HepG2 (cell line): ENCODE measurements around the gene DYNLT2B. TPM values are rescaled to one million over a fixed set of nuclear protein-coding genes. Genes with fewer than 3 reads are reported as not detected.
A peak's percentile ranks its signal among the peaks of the same experiment; 100 is the strongest.

Experiments
- ATAC-seq: fragments of 200-7000 bp; cut with Tn5 transposase; 3 replicates; pipeline ENCODE4 v1.9.1; 2020; ENCODE audit warnings: mild to moderate bottlenecking, moderate library complexity
- BruUV-seq: library from RNA; stranded (reverse); fragments of 400-500 nt; replicated peaks from 2 replicates; lab custom pipeline; 2021; lab: Mats Ljungman, UMichigan
- CTCF ChIA-PET: fragments of 300-600 bp; formaldehyde crosslinking; extraction: SDS; loops from one replicate; lab custom pipeline; 2021; ENCODE audit warnings: low total read pairs, inconsistent platforms, low intra/inter-chr PET ratio; lab: Yijun Ruan, JAX
- POLR2A ChIA-PET: fragments of 350-600 bp; sonication (Branson Sonifier 250); formaldehyde crosslinking; loops from one replicate; lab custom pipeline; 2020; ENCODE audit warnings: antibody characterized with exemption, inconsistent platforms; lab: Yijun Ruan, JAX
- DNase-seq: peaks from one replicate; pipeline ENCODE4 v3.0.0-alpha.2; 2015; ENCODE audit warnings: low spot score
- FAIRE-seq: peaks from 3 replicates; lab custom pipeline; 2011; peaks lifted over from hg19 to GRCh38; lab: Jason Lieb, UNC
- H2AFZ ChIP-seq: one replicate; pipeline ENCODE4 v1.6.1; 2011; ENCODE audit warnings: low read length, inconsistent platforms
- H3K27ac ChIP-seq: fragments of 300-600 bp; 3 replicates; pipeline ENCODE4 v1.8.0; 2011; ENCODE audit warnings: mixed run types, mild to moderate bottlenecking, mixed read lengths, low read length, inconsistent platforms; ENCODE audit not compliant: insufficient read depth; ENCODE audit errors: extremely low read length
- H3K27me3 ChIP-seq, 2 experiments: fragments of 200-600 bp in 1 of 2; 2 replicates in 1 of 2; 3 replicates in 1 of 2; pipeline versions ENCODE4 v1.6.0 to v1.8.0; 2011; ENCODE audit warnings: low read length in 2 of 2, mild to moderate bottlenecking in 2 of 2, moderate library complexity in 2 of 2, inconsistent platforms in 1 of 2; ENCODE audit not compliant: insufficient read depth in 2 of 2, control insufficient read depth in 1 of 2
- H3K36me3 ChIP-seq, 2 experiments: fragments of 200-600 bp in 1 of 2; replicated peaks in 1 of 2; 2 replicates in 1 of 2; 3 replicates in 1 of 2; pipeline versions ENCODE4 v1.5.1 to v1.8.0; 2011; ENCODE audit warnings: low read length in 2 of 2, inconsistent platforms in 1 of 2; ENCODE audit not compliant: insufficient read depth in 2 of 2, control insufficient read depth in 1 of 2
- H3K4me1 ChIP-seq: 2 replicates; pipeline ENCODE4 v1.5.1; 2012; ENCODE audit warnings: low read length, inconsistent platforms; ENCODE audit not compliant: insufficient read depth
- H3K4me2 ChIP-seq: 2 replicates; pipeline ENCODE4 v1.6.0; 2011; ENCODE audit warnings: low read depth, low read length, inconsistent platforms
- H3K4me3 ChIP-seq, 3 experiments: fragments of 200-600 bp in 1 of 3; sonication (generic), shearing (Covaris generic) in 1 of 3; replicated peaks in 1 of 3; 2 replicates each; pipeline ENCODE4 v1.5.1; 2011 to 2016; ENCODE audit warnings: low read length in 3 of 3, inconsistent platforms in 2 of 3, low read depth in 2 of 3, mild to moderate bottlenecking in 2 of 3, control low read depth in 1 of 3, mixed read lengths in 1 of 3; ENCODE audit not compliant: insufficient read depth in 1 of 3
- H3K79me2 ChIP-seq: one replicate; pipeline ENCODE4 v1.6.1; 2011; ENCODE audit warnings: low read length, inconsistent platforms; ENCODE audit not compliant: insufficient read depth
- H3K9ac ChIP-seq: 2 replicates; pipeline ENCODE4 v1.6.0; 2011; ENCODE audit warnings: mild to moderate bottlenecking, low read depth, low read length, inconsistent platforms; ENCODE audit not compliant: insufficient read depth
- H3K9me3 ChIP-seq: 2 replicates; pipeline ENCODE4 v1.5.1; 2012; ENCODE audit warnings: mild to moderate bottlenecking, low read length
- H4K20me1 ChIP-seq: 2 replicates; pipeline ENCODE4 v1.6.0; 2011; ENCODE audit warnings: inconsistent platforms, mild to moderate bottlenecking, low read length, moderate library complexity; ENCODE audit not compliant: insufficient read depth
- DMAP1 ChIP-seq: IDR thresholded peaks from 2 replicates; pipeline ENCODE4 v1.6.1; 2016
- ERF ChIP-seq: IDR thresholded peaks from 2 replicates; pipeline ENCODE4 v1.6.1; 2018; ENCODE audit warnings: missing biosample characterization, missing genetic modification reagents
- HDAC6 ChIP-seq: fragments of 200-600 bp; sonication (generic); IDR thresholded peaks from 2 replicates; pipeline ENCODE4 v1.7.0; 2017; ENCODE audit warnings: mild to moderate bottlenecking, antibody characterized with exemption, low read length, low read depth
- JUND ChIP-seq: sonication (generic); formaldehyde crosslinking; IDR thresholded peaks from 2 replicates; pipeline ENCODE4 v1.8.0; 2022; ENCODE audit warnings: mild to moderate bottlenecking, missing genetic modification reagents
- MED13 ChIP-seq: sonication (generic); formaldehyde crosslinking; IDR thresholded peaks from 2 replicates; pipeline ENCODE4 v1.5.0; 2020; ENCODE audit warnings: missing genetic modification reagents
- SKI ChIP-seq: fragments of 450-650 bp; IDR thresholded peaks from one replicate; pipeline ENCODE4 v1.6.1; 2018; ENCODE audit warnings: mild to moderate bottlenecking; ENCODE audit not compliant: partially characterized antibody
- TEAD3 ChIP-seq: optimal IDR thresholded peaks from 2 replicates; pipeline ENCODE3; 2016; ENCODE audit warnings: borderline replicate concordance
- ZBTB38 ChIP-seq: sonication (generic); formaldehyde crosslinking; IDR thresholded peaks from 2 replicates; pipeline ENCODE4 v1.5.1; 2020; ENCODE audit warnings: mild to moderate bottlenecking, missing genetic modification reagents
- ZNF142 ChIP-seq: sonication (generic); formaldehyde crosslinking; IDR thresholded peaks from 2 replicates; pipeline ENCODE4 v1.4.0; 2020; ENCODE audit warnings: missing genetic modification reagents
- ZNF33A ChIP-seq: sonication (generic); formaldehyde crosslinking; IDR thresholded peaks from 2 replicates; pipeline ENCODE4 v1.5.1; 2020; ENCODE audit warnings: missing genetic modification reagents, mild to moderate bottlenecking, moderate library complexity, borderline replicate concordance
- ZNF629 ChIP-seq: sonication (generic); formaldehyde crosslinking; conservative IDR thresholded peaks from 2 replicates; pipeline ENCODE4 v1.5.0; 2020; ENCODE audit warnings: missing genetic modification reagents
- ZNF724P ChIP-seq: sonication (generic); formaldehyde crosslinking; IDR thresholded peaks from 2 replicates; pipeline ENCODE4 v1.8.0; 2022; ENCODE audit warnings: missing genetic modification reagents, borderline replicate concordance
- ZNF770 ChIP-seq: sonication (generic); formaldehyde crosslinking; IDR thresholded peaks from 2 replicates; pipeline ENCODE4 v1.5.0; 2020; ENCODE audit warnings: mild to moderate bottlenecking, missing genetic modification reagents
- ZNF841 ChIP-seq: sonication (generic); formaldehyde crosslinking; IDR thresholded peaks from 2 replicates; pipeline ENCODE4 v1.8.1; 2023; ENCODE audit warnings: missing genetic modification reagents, borderline replicate concordance
- WGBS: methylation state at CpG from one replicate; pipeline ENCODE4 v1.1.6; 2017; ENCODE audit warnings: low lambda C conversion rate; 5-methylcytosine and 5-hydroxymethylcytosine counted together
- in situ Hi-C: cut with HindIII; loops from 2 replicates; pipeline ENCODE4 v1.10.0; 2017; ENCODE audit warnings: low pct_unique_long_range_greater_than_20kb; ENCODE audit not compliant: extremely low pct_ligation_motif_present
- intact Hi-C: fragments of 100-400 bp; cut with micrococcal nuclease; formaldehyde crosslinking; loops from one replicate; pipeline ENCODE4 v1.10.0; 2022; ENCODE audit not compliant: unreplicated experiment
- polyA plus RNA-seq, 8 experiments: library from polyadenylated mRNA; depleted of rRNA in 3 of 8; stranded (reverse) in 7 of 8; unstranded in 1 of 8; fragments of >200 nt; fragmentation: Illumina TruSeq in 4 of 8; extraction: Trizol in 4 of 8; gene quantifications; 2 replicates each; pipeline versions ENCODE4 v1.2.1 to v1.2.3, GENCODE V29; 2011 to 2016; ENCODE audit warnings: low read depth in 4 of 8, missing spikeins in 1 of 8, mixed read lengths in 1 of 8; ENCODE audit not compliant: insufficient read depth in 1 of 8
- total RNA-seq, 5 experiments: library from RNA; depleted of rRNA; stranded (reverse); fragments of >200 nt; fragmentation: Illumina TruSeq; extraction: Trizol; gene quantifications; 2 replicates each; pipeline ENCODE4 v1.2.3, GENCODE V29; 2016; ENCODE audit warnings: low read depth in 1 of 5

Gene DYNLT2B
- total and polyA plus RNA-seq, 2 of the 13 experiments (the other 11 are each of a cell fraction or from before 2014, with no cell fraction given), result 4.0 to 7.0 TPM

- intact Hi-C loops (no loop called here), in situ Hi-C loops (no loop called here)
- Histone ChIP-seq H3K79me2 (no peaks in the 10 kb centered on the region), H4K20me1 (no peaks in the 10 kb centered on the region), H3K27ac (no peak overlapping the region), H3K27me3 (no peaks in the 10 kb centered on the region), H3K9ac (no peak overlapping the region), H3K4me3 (no peak overlapping the region), H2AFZ (no peak overlapping the region), H3K4me1 (peaks cover 31% of the 10 kb centered on the region), H3K36me3 (no peaks in the 10 kb centered on the region; a peak in 1 of 5 replicates), H3K4me2 (no peak overlapping the region), H3K9me3 (no peaks in the 10 kb centered on the region)
- DNase-seq (no peak), FAIRE-seq (no peak), ATAC-seq (no peak)
- ChIA-PET POLR2A (no interaction called here), CTCF (no interaction called here)
- no TSS peak for BruUV-seq
- TF ChIP-seq ZNF841 (CRISPR knock-in tag) (no peak), JUND (CRISPR knock-in tag) (no peak), MED13 (CRISPR knock-in tag) (no peak), SKI (no peak), ZNF629 (CRISPR knock-in tag) (no peak), ZNF33A (no peak), HDAC6 (no peak), ZBTB38 (peak; percentile 90), TEAD3 (CRISPR knock-in tag) (no peak), DMAP1 (no peak), ZNF724P (CRISPR knock-in tag) (no peak), ZNF142 (CRISPR knock-in tag) (peak; percentile 69; the same call in 1 of the 2 replicates), ZNF770 (CRISPR knock-in tag) (no peak), ERF (no peak)
- WGBS, result 91% methylated on average over 11 of the region's 11 CpGs
Observed at GRCh38 chr3:196321162-196321561, 3.1 kb upstream of the DYNLT2B start.
